OCI-LY1 (cell line): ENCODE results near the gene RAB33A.

Source experiments
- CTCF ChIP-seq: fragments of 200-600 bp; sonication (generic), shearing (Covaris generic); IDR thresholded peaks from 2 replicates; pipeline ENCODE4 v1.5.1; 2017; ENCODE audit warnings: mild to moderate bottlenecking, antibody characterized with exemption, low read length, moderate library complexity, mixed read lengths
- EZH2 ChIP-seq: fragments of 200-600 bp; sonication (generic), shearing (Covaris generic); IDR thresholded peaks from 2 replicates; pipeline ENCODE4 v1.8.0; 2017; ENCODE audit warnings: borderline replicate concordance, mixed run types, mild to moderate bottlenecking, antibody characterized with exemption, low read length, moderate library complexity, mixed read lengths

GRCh38 chrX:130179170-130179569 is 7.4 kb downstream of the RAB33A start:
- TF ChIP-seq CTCF: no peak
- no peak for TF ChIP-seq EZH2
